HK-2 (cell line): ENCODE data around the gene ATXN1.
"Not testable (repeated sequence)": the region's sequence is repeated elsewhere in the genome, so short reads cannot be mapped to it uniquely, and the experiment has no call there.

Experiments
- DNase-seq: peaks from one replicate; pipeline ENCODE4 v3.0.0-alpha.2; 2018; ENCODE audit not compliant: unreplicated experiment

Gene ATXN1

GRCh38 chr6:16412982-16413381 is 348.3 kb downstream of the ATXN1 start:
- DNase-seq = no peak

GRCh38 chr6:16412171-16412570 is 349.1 kb downstream of the ATXN1 start:
- no peak for DNase-seq

GRCh38 chr6:16409531-16410441 is 351.5 kb downstream of the ATXN1 start:
- peak; percentile 24 for DNase-seq

- no peak for DNase-seq
Observed at GRCh38 chr6:16408766-16409165, 352.5 kb downstream of the ATXN1 start.

GRCh38 chr6:16406966-16407365 is 354.3 kb downstream of the ATXN1 start:
- DNase-seq = no peak

GRCh38 chr6:16406538-16406937 is 354.7 kb downstream of the ATXN1 start:
- DNase-seq = not testable (repeated sequence)

GRCh38 chr6:16405375-16405774 is 355.9 kb downstream of the ATXN1 start:
- no peak for DNase-seq

GRCh38 chr6:16404456-16404855 is 356.8 kb downstream of the ATXN1 start:
- DNase-seq = no peak

GRCh38 chr6:16403831-16404230 is 357.4 kb downstream of the ATXN1 start:
- no peak for DNase-seq

- no peak for DNase-seq
Observed at GRCh38 chr6:16402581-16402900, 358.7 kb downstream of the ATXN1 start.

- no peak for DNase-seq
Observed at GRCh38 chr6:16400248-16400760, 361.0 kb downstream of the ATXN1 start.

GRCh38 chr6:16399695-16400094 is 361.6 kb downstream of the ATXN1 start:
- no peak for DNase-seq

- no peak for DNase-seq
Observed at GRCh38 chr6:16399158-16399557, 362.1 kb downstream of the ATXN1 start.

- DNase-seq = no peak
Observed at GRCh38 chr6:16398587-16398986, 362.7 kb downstream of the ATXN1 start.

- no peak for DNase-seq
Observed at GRCh38 chr6:16397623-16398022, 363.6 kb downstream of the ATXN1 start.

- DNase-seq = no peak
Observed at GRCh38 chr6:16396497-16397319, 364.6 kb downstream of the ATXN1 start.

GRCh38 chr6:16394632-16395031 is 366.6 kb downstream of the ATXN1 start:
- DNase-seq = no peak

GRCh38 chr6:16393326-16393725 is 367.9 kb downstream of the ATXN1 start:
- DNase-seq = no peak

- DNase-seq = no peak
Observed at GRCh38 chr6:16392010-16392409, 369.2 kb downstream of the ATXN1 start.

GRCh38 chr6:16391451-16391912 is 369.8 kb downstream of the ATXN1 start:
- DNase-seq = no peak

- not testable (repeated sequence) for DNase-seq
Observed at GRCh38 chr6:16390909-16391450, 370.3 kb downstream of the ATXN1 start.

GRCh38 chr6:16389642-16390041 is 371.6 kb downstream of the ATXN1 start:
- DNase-seq = no peak
